ENCODE measurements around the gene CIDEC. TPM values are rescaled to one million over a fixed set of nuclear protein-coding genes. Genes with fewer than 3 reads are reported as not detected.

The CIDEC gene
- polyA plus RNA-seq, 1 donor from 2014 or later, result not detected

GRCh38 chr3:9828801-9829755, 51.0 kb downstream of the CIDEC start:
- no peaks in the 10 kb centered on the region for H3K9me2 ChIP-seq (ENCODE audit: insufficient read depth, low read length)
- no peak overlapping the region for H3K4me3 ChIP-seq (ENCODE audit: low read length)
- H3F3A ChIP-seq (ENCODE audit: insufficient read depth, low read length, poor library complexity, severe bottlenecking), result no peaks in the 10 kb centered on the region
- no peak overlapping the region for H2AFZ ChIP-seq (ENCODE audit: low read depth, low read length)
- no peak overlapping the region for H3K27ac ChIP-seq (ENCODE audit: low read length)
- no peak overlapping the region for H3K9ac ChIP-seq (ENCODE audit: low read length)
- H3K79me2 ChIP-seq (replicated peaks; ENCODE audit: insufficient read depth, low read length), result no peaks in the 10 kb centered on the region
- H3K36me3 ChIP-seq (ENCODE audit: insufficient read depth, low read length), result no peaks in the 10 kb centered on the region
- TF ChIP-seq SMC3 (conservative IDR thresholded peaks at IDR 0.05; ENCODE audit: poor library complexity), result no peak
- no peak for TF ChIP-seq EP300 (conservative IDR thresholded peaks at IDR 0.05; ENCODE audit: poor library complexity, severe bottlenecking)
- no peak for TF ChIP-seq REST (IDR thresholded peaks at IDR 0.05; ENCODE audit: borderline replicate concordance)
- TF ChIP-seq POLR2AphosphoS5 (IDR thresholded peaks at IDR 0.05), result no peak
- TF ChIP-seq TAF1 (IDR thresholded peaks at IDR 0.05; ENCODE audit: low read depth), result no peak
- TF ChIP-seq CTCF (IDR thresholded peaks at IDR 0.05; ENCODE audit: poor library complexity, severe bottlenecking), result no peak
- TF ChIP-seq EZH2 (IDR thresholded peaks at IDR 0.05; ENCODE audit: borderline replicate concordance, insufficient read depth, low read length, poor library complexity, severe bottlenecking), result no peak
- no peak for TF ChIP-seq RAD21 (conservative IDR thresholded peaks at IDR 0.05)
- no peak for TF ChIP-seq MXI1 (conservative IDR thresholded peaks at IDR 0.05; ENCODE audit: poor library complexity, severe bottlenecking)
- H3K27me3 ChIP-seq (ENCODE audit: insufficient read depth, low read depth, low read length), result no peaks in the 10 kb centered on the region
- H3K9me3 ChIP-seq (ENCODE audit: low read length), result no peaks in the 10 kb centered on the region
- H3K4me2 ChIP-seq (ENCODE audit: low read length), result no peak overlapping the region
- H4K20me1 ChIP-seq (ENCODE audit: insufficient read depth), result no peaks in the 10 kb centered on the region

- no peak overlapping the region for H3K27ac ChIP-seq (ENCODE audit: low read length)
- H3F3A ChIP-seq (ENCODE audit: insufficient read depth, low read length, poor library complexity, severe bottlenecking), result no peaks in the 10 kb centered on the region
- no peaks in the 10 kb centered on the region for H3K27me3 ChIP-seq (ENCODE audit: insufficient read depth, low read depth, low read length)
- H3K79me2 ChIP-seq (replicated peaks; ENCODE audit: insufficient read depth, low read length), result no peaks in the 10 kb centered on the region
- no peak overlapping the region for H3K4me3 ChIP-seq (ENCODE audit: low read length)
- no peak overlapping the region for H3K4me2 ChIP-seq (ENCODE audit: low read length)
- no peak for TF ChIP-seq MXI1 (conservative IDR thresholded peaks at IDR 0.05; ENCODE audit: poor library complexity, severe bottlenecking)
- TF ChIP-seq POLR2AphosphoS5 (IDR thresholded peaks at IDR 0.05), result no peak
- TF ChIP-seq RAD21 (conservative IDR thresholded peaks at IDR 0.05), result no peak
- no peak for TF ChIP-seq EZH2 (IDR thresholded peaks at IDR 0.05; ENCODE audit: borderline replicate concordance, insufficient read depth, low read length, poor library complexity, severe bottlenecking)
- TF ChIP-seq REST (IDR thresholded peaks at IDR 0.05; ENCODE audit: borderline replicate concordance), result no peak
- no peaks in the 10 kb centered on the region for H4K20me1 ChIP-seq (ENCODE audit: insufficient read depth)
- no peaks in the 10 kb centered on the region for H3K36me3 ChIP-seq (ENCODE audit: insufficient read depth, low read length)
- no peak overlapping the region for H3K9ac ChIP-seq (ENCODE audit: low read length)
- no peaks in the 10 kb centered on the region for H3K9me3 ChIP-seq (ENCODE audit: low read length)
- no peak overlapping the region for H2AFZ ChIP-seq (ENCODE audit: low read depth, low read length)
- no peaks in the 10 kb centered on the region for H3K9me2 ChIP-seq (ENCODE audit: insufficient read depth, low read length)
Measured at GRCh38 chr3:9826815-9827573, 53.1 kb downstream of the CIDEC start.
